ENCODE results near the gene SENP5.
"Not testable (repeated sequence)": the region's sequence is repeated elsewhere in the genome, so short reads cannot be mapped to it uniquely, and the experiment has no call there.

The SENP5 gene

GRCh38 chr3:196942915-196943277 is 75.2 kb downstream of the SENP5 start:
- no peak for DNase-seq

- DNase-seq = not testable (repeated sequence)
Measured at GRCh38 chr3:196944037-196944790, 76.5 kb downstream of the SENP5 start.

GRCh38 chr3:196947136-196947859 is 79.6 kb downstream of the SENP5 start:
- DNase-seq = no peak

- no peak for DNase-seq
Measured at GRCh38 chr3:196947860-196948441, 80.2 kb downstream of the SENP5 start.

GRCh38 chr3:196948442-196949284 is 80.9 kb downstream of the SENP5 start:
- no peak for DNase-seq

- no peak for DNase-seq
Measured at GRCh38 chr3:196949285-196949619, 81.5 kb downstream of the SENP5 start.

- no peak for DNase-seq
Measured at GRCh38 chr3:196949750-196950149, 82.0 kb downstream of the SENP5 start.

- DNase-seq = no peak
Measured at GRCh38 chr3:196951371-196951770, 83.7 kb downstream of the SENP5 start.

GRCh38 chr3:196954832-196955231 is 87.1 kb downstream of the SENP5 start:
- DNase-seq = no peak

- no peak for DNase-seq
Measured at GRCh38 chr3:196962108-196962929, 94.6 kb downstream of the SENP5 start.

GRCh38 chr3:196962930-196963630 is 95.4 kb downstream of the SENP5 start:
- no peak for DNase-seq

- DNase-seq = no peak
Measured at GRCh38 chr3:196963631-196963953, 95.9 kb downstream of the SENP5 start.

GRCh38 chr3:196965112-196965803 is 97.5 kb downstream of the SENP5 start:
- DNase-seq = no peak

- no peak for DNase-seq
Measured at GRCh38 chr3:196965804-196966173, 98.1 kb downstream of the SENP5 start.

GRCh38 chr3:196966526-196967401 is 99.0 kb downstream of the SENP5 start:
- DNase-seq = no peak

- no peak for DNase-seq
Measured at GRCh38 chr3:196967412-196968232, 99.9 kb downstream of the SENP5 start.

- DNase-seq = no peak
Measured at GRCh38 chr3:196968233-196969133, 100.8 kb downstream of the SENP5 start, which contains the start of gene PIGZ. Gene PIGZ (minus strand): TSS chr3:196968833. CDS start chr3:196952031, 16,802 bp downstream.

GRCh38 chr3:196969134-196969659 is 101.5 kb downstream of the SENP5 start:
- DNase-seq = no peak
